ENCODE measurements around the gene LRRK2. TPM values are rescaled to one million over a fixed set of nuclear protein-coding genes. Genes with fewer than 3 reads are reported as not detected.

The LRRK2 gene
- total and polyA plus RNA-seq, 7 experiments from 2014 or later = 0.16 to 32.2 (median 2.1) TPM; not detected in 3

DNA sequence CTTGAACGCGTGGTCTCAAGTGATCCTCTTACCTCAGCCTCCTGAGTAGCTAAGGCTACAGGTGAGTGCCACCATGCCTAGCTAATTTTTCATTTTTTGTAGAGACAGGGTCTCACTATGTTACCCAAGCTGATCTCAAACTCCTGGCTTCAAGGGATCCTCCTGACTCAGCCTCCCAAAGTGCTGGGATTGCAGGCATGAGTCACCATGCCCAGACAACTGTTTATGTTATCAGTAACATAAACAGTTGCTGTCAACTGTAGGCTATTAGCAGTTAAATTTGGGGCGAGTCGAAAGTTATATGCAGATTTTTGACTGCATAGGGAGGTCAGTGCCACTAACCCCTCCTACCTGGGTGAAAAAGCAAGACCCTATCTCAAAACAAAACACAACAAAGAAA, 26.2 kb upstream of the LRRK2 start:
- POLR2A ChIA-PET = no interaction called here

DNA sequence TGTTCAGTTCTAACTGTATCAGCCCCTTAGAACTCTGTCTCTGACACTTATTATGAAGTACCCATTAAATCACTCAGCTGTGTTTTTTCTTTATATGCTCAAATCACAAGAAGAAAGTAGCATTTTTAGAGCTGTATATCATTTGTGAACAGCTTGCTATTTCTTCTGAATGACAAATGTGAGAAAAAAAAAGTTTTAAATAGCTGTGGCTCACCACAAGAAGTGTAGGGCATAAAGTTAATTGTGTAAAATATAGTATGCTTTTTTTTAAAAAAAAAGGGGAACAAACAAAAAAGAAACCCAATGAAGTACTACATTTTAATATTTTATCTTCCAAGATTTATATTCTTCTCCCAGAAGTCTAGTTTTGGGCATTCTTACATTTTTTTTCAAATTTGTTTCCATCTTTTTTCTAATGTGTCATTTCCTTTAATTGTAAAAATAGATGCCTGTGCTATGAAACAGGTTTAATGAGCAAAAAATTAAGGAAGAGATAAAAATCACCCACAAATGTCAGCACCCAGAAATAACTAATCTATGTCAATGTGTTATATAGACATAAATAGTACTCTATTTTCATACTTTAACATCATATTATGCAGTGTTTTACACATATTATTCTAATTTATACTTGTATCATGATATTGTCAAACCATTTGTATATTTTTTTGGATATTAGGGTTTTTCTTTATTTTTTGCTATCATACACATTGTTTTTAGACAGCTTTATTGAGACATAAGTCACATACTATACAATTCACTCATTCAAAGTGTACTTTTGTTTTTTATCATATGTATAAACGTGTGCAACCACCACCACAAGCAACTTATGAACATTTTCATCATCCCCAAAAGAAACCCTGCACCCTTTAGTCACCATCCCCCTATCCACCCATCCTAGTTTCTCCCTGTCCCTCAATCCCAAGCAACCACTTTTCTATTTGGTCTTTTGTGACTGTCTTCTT, 22.4 kb upstream of the LRRK2 start:
- Mint-ChIP-seq H3K27me3 (peaks cover 0 to 27% (median 6%) of the 10 kb centered on the region in 5 donors), H3K9me3 (peaks cover 0 to 6% (median 0%) of the 10 kb centered on the region in 11 donors), H3K4me3 (no peak overlapping the region), H3K27ac (no peak overlapping the region), H3K4me1 (no peaks in the 10 kb centered on the region), H3K36me3 (no peaks in the 10 kb centered on the region)
- intact Hi-C loops (cut with micrococcal nuclease) = no loop called here
- Histone ChIP-seq H3K4me1 (ENCODE audit: control insufficient read depth in 2 of 2, insufficient read depth in 2 of 2, low read length in 2 of 2) (no peaks in the 10 kb centered on the region), H3K36me3 (ENCODE audit: control insufficient read depth in 2 of 3, insufficient read depth in 3 of 3, low read length in 3 of 3) (no peaks in the 10 kb centered on the region), H3K27ac (ENCODE audit: low read depth, low read length) (no peak overlapping the region), H3K4me3 (ENCODE audit: low read length) (no peak overlapping the region), H3K9me3 (ENCODE audit: control insufficient read depth in 2 of 3, low read length in 3 of 3) (no peaks in the 10 kb centered on the region), H3K27me3 (ENCODE audit: control insufficient read depth in 2 of 2, insufficient read depth in 2 of 2, low read length in 2 of 2) (no peaks in the 10 kb centered on the region)
- DNase-seq (no peak), ATAC-seq (no peak)
- ChIA-PET POLR2A (no interaction called here), CTCF (no interaction called here)

More for the DNA sequence above, 26.2 kb upstream of the LRRK2 start:
- Histone ChIP-seq H3K27me3 (ENCODE audit: control insufficient read depth in 2 of 2, insufficient read depth in 2 of 2, low read length in 2 of 2) (no peaks in the 10 kb centered on the region), H3K27ac (ENCODE audit: low read depth, low read length) (no peak overlapping the region), H3K9me3 (ENCODE audit: control insufficient read depth in 2 of 3, low read length in 3 of 3) (no peaks in the 10 kb centered on the region), H3K36me3 (ENCODE audit: control insufficient read depth in 2 of 3, insufficient read depth in 3 of 3, low read length in 3 of 3) (no peaks in the 10 kb centered on the region), H3K4me1 (ENCODE audit: control insufficient read depth in 2 of 2, insufficient read depth in 2 of 2, low read length in 2 of 2) (no peaks in the 10 kb centered on the region), H3K4me3 (ENCODE audit: low read length) (no peak overlapping the region)
- Mint-ChIP-seq H3K27me3 (peaks cover 0 to 30% (median 12%) of the 10 kb centered on the region in 5 donors), H3K4me1 (peaks cover 0 to under 1% (median 0%) of the 10 kb centered on the region in 7 donors), H3K27ac (no peak overlapping the region), H3K36me3 (no peaks in the 10 kb centered on the region), H3K9me3 (peaks cover 0 to under 1% (median 0%) of the 10 kb centered on the region in 11 donors), H3K4me3 (no peak overlapping the region)
- CTCF ChIA-PET = no interaction called here
- no peak for ATAC-seq
- intact Hi-C loops (cut with micrococcal nuclease) = no loop called here
- no peak for DNase-seq

DNA sequence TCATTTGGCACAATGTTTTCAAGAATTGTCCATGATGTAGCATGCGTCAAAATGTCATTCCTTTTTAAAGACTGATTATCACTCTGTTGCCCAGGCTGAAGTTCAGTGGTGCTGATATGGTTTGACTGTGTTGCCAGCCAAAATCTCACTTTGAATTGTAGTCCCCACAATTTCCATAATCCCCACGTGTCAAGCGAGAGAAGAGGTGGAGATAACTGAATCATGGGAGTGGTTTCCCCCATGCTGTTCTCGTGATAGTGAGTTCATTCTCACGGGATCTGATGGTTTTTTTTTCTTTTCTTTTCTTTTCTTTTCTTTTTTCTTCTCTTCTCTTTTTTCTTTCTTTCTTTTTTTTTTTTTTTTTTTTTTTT, 21.8 kb upstream of the LRRK2 start:
- Histone ChIP-seq H3K27ac (ENCODE audit: low read depth, low read length) (no peak overlapping the region), H3K9me3 (ENCODE audit: control insufficient read depth in 2 of 3, low read length in 3 of 3) (no peaks in the 10 kb centered on the region), H3K36me3 (ENCODE audit: control insufficient read depth in 2 of 3, insufficient read depth in 3 of 3, low read length in 3 of 3) (no peaks in the 10 kb centered on the region), H3K27me3 (ENCODE audit: control insufficient read depth in 2 of 2, insufficient read depth in 2 of 2, low read length in 2 of 2) (no peaks in the 10 kb centered on the region), H3K4me1 (ENCODE audit: control insufficient read depth in 2 of 2, insufficient read depth in 2 of 2, low read length in 2 of 2) (no peaks in the 10 kb centered on the region), H3K4me3 (ENCODE audit: low read length) (no peak overlapping the region)
- H3K36me3 Mint-ChIP-seq = no peaks in the 10 kb centered on the region
- H3K4me1 Mint-ChIP-seq = no peaks in the 10 kb centered on the region
- ATAC-seq = no peak
- no peak overlapping the region for H3K4me3 Mint-ChIP-seq
- ChIA-PET POLR2A (no interaction called here), CTCF (no interaction called here)
- intact Hi-C loops (cut with micrococcal nuclease) = no loop called here
- H3K9me3 Mint-ChIP-seq = peaks cover 0 to 6% (median 0%) of the 10 kb centered on the region in 11 donors
- DNase-seq = no peak
- peaks cover 0 to 29% (median 4%) of the 10 kb centered on the region in 5 donors for H3K27me3 Mint-ChIP-seq
- no peak overlapping the region for H3K27ac Mint-ChIP-seq

DNA sequence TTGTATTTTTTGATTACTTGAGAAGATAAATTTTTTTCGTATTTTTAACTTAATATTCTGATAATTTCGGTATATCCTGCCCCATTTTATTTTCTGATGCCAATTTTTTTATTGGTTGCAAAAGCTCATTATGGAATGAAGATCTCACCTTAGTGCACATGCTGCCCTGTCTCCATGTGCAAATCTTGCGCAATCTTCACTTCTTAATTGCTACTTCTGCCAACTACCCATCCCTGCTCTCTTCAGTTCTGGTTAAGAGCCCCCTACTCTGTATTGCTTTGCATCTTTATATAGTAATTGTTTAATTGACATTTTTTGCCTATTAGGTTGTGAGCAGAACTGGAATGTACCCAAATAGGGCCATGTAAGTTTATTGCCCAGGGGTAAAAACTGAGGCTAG, 20.5 kb upstream of the LRRK2 start:
- Histone ChIP-seq H3K27me3 (ENCODE audit: control insufficient read depth in 2 of 2, insufficient read depth in 2 of 2, low read length in 2 of 2) (no peaks in the 10 kb centered on the region), H3K27ac (ENCODE audit: low read depth, low read length) (no peak overlapping the region), H3K4me1 (ENCODE audit: control insufficient read depth in 2 of 2, insufficient read depth in 2 of 2, low read length in 2 of 2) (no peaks in the 10 kb centered on the region), H3K9me3 (ENCODE audit: control insufficient read depth in 2 of 3, low read length in 3 of 3) (no peaks in the 10 kb centered on the region), H3K36me3 (ENCODE audit: control insufficient read depth in 2 of 3, insufficient read depth in 3 of 3, low read length in 3 of 3) (no peaks in the 10 kb centered on the region), H3K4me3 (ENCODE audit: low read length) (no peak overlapping the region)
- intact Hi-C loops (cut with micrococcal nuclease) = no loop called here
- ChIA-PET CTCF (no interaction called here), POLR2A (no interaction called here)
- Mint-ChIP-seq H3K36me3 (no peaks in the 10 kb centered on the region), H3K27ac (no peak overlapping the region), H3K4me3 (no peak overlapping the region), H3K27me3 (peaks cover 0 to 22% (median 0%) of the 10 kb centered on the region in 5 donors), H3K4me1 (no peaks in the 10 kb centered on the region), H3K9me3 (peaks cover 0 to 6% (median 0%) of the 10 kb centered on the region in 11 donors)
- ATAC-seq (no peak), DNase-seq (no peak)

DNA sequence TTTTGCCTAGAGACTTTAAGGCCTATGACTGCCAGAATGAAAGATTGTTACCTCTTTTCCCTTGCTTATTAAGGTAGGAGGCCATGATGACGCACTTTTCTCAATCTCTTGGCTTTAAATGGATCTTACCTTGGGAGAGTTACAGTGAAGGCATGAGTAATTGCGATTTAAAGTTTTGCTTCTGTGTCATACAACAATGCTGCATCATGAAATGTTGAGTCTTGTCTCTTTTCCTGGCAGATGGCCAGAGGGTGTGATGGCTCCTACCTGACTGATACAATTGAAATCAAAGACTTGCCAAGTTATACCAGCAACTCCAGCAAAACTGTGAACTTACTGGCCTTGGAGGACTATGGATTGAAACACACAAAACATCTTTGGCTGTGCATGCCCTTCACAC, 17.2 kb upstream of the LRRK2 start:
- CTCF ChIA-PET = no interaction called here
- no peak overlapping the region for H3K27ac ChIP-seq (ENCODE audit: low read depth, low read length)
- no peaks in the 10 kb centered on the region for H3K9me3 ChIP-seq (ENCODE audit: control insufficient read depth in 2 of 3, low read length in 3 of 3)
- ATAC-seq = no peak
- no peak for DNase-seq
- no peak overlapping the region for H3K27ac Mint-ChIP-seq
- H3K27me3 ChIP-seq (ENCODE audit: control insufficient read depth in 2 of 2, insufficient read depth in 2 of 2, low read length in 2 of 2) = peaks cover 0 to 3% of the 10 kb centered on the region in 2 donors
- no peaks in the 10 kb centered on the region for H3K4me1 ChIP-seq (ENCODE audit: control insufficient read depth in 2 of 2, insufficient read depth in 2 of 2, low read length in 2 of 2)
- H3K9me3 Mint-ChIP-seq = peaks cover 0 to 6% (median 3%) of the 10 kb centered on the region in 11 donors
- peaks cover 0 to 18% (median 6%) of the 10 kb centered on the region in 5 donors for H3K27me3 Mint-ChIP-seq
- H3K4me3 Mint-ChIP-seq = no peak overlapping the region
- H3K4me3 ChIP-seq (ENCODE audit: low read length) = no peak overlapping the region
- H3K36me3 ChIP-seq (ENCODE audit: control insufficient read depth in 2 of 3, insufficient read depth in 3 of 3, low read length in 3 of 3) = no peaks in the 10 kb centered on the region
- H3K4me1 Mint-ChIP-seq = no peaks in the 10 kb centered on the region
- no peaks in the 10 kb centered on the region for H3K36me3 Mint-ChIP-seq
- POLR2A ChIA-PET = no interaction called here
- intact Hi-C loops (cut with micrococcal nuclease) = no loop called here

DNA sequence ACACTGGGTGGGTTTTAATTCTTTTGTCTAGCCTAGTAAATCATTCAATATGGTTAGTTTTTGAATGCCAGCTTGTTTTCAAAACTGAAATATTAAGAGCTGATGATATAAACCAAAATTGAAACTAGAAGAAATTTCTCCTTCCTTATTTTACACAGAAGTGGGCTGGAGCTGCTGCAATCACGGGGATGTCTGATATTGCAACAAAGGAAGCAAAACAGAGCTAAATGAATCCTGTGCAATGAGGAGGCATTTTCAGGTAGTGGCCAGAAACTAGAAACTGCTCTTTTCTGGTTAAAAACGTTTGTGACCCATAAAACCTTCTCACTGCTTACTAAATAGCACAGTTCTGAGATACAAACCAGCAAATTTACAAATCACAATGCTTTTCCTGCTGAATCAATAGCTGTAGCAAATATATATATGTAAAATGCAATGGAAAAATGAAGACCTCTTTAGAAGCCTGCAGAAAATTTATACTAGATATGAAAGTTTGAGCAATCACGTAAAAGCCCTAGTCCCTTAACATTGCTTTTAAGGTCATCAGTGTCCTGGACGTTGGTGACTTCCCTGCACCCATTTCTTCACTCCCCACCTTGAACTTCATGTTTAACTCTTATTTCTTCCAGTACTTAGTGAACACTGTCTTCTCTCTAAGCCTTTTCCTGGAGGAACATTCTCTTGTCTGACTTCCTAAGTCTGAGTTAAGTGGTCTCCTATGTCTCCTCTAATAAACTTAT, 15.9 kb upstream of the LRRK2 start:
- no peaks in the 10 kb centered on the region for H3K36me3 Mint-ChIP-seq
- H3K27ac Mint-ChIP-seq = no peak overlapping the region
- ATAC-seq = peak; percentile 71
- H3K9me3 ChIP-seq (ENCODE audit: control insufficient read depth in 2 of 3, low read length in 3 of 3) = no peaks in the 10 kb centered on the region
- no peaks in the 10 kb centered on the region for H3K4me1 Mint-ChIP-seq
- H3K27ac ChIP-seq (ENCODE audit: low read depth, low read length) = no peak overlapping the region
- intact Hi-C loops (cut with micrococcal nuclease) = no loop called here
- ChIA-PET POLR2A (no interaction called here), CTCF (no interaction called here)
- H3K4me1 ChIP-seq (ENCODE audit: control insufficient read depth in 2 of 2, insufficient read depth in 2 of 2, low read length in 2 of 2) = no peaks in the 10 kb centered on the region
- H3K4me3 ChIP-seq (ENCODE audit: low read length) = no peak overlapping the region
- peaks cover 0 to 14% (median 3%) of the 10 kb centered on the region in 5 donors for H3K27me3 Mint-ChIP-seq
- H3K27me3 ChIP-seq (ENCODE audit: control insufficient read depth in 2 of 2, insufficient read depth in 2 of 2, low read length in 2 of 2) = peaks cover 0 to 3% of the 10 kb centered on the region in 2 donors
- H3K36me3 ChIP-seq (ENCODE audit: control insufficient read depth in 2 of 3, insufficient read depth in 3 of 3, low read length in 3 of 3) = no peaks in the 10 kb centered on the region
- DNase-seq = no peak
- no peak overlapping the region for H3K4me3 Mint-ChIP-seq
- peaks cover 0 to 9% (median 4%) of the 10 kb centered on the region in 11 donors for H3K9me3 Mint-ChIP-seq
